ENCODE measurements around the gene C10orf95.

C10orf95 gene

GRCh38 chr10:102450374-102451104, 804 bp downstream of the C10orf95 start:
- H3K4me1 ChIP-seq (ENCODE audit: control extremely low read depth in 1 of 4, control insufficient read depth in 4 of 4, insufficient read depth in 4 of 4, low read length in 3 of 4), result peaks cover 6 to 33% (median 21%) of the 10 kb centered on the region in 4 experiments
- WGBS (ENCODE audit: insufficient coverage), result 0% methylated on average over 78 of the region's 104 CpGs
- no peaks in the 10 kb centered on the region for H3K27me3 ChIP-seq (replicated peaks in 2 of 5; ENCODE audit: control insufficient read depth in 4 of 5, insufficient read depth in 5 of 5, low read length in 4 of 5)
- H3K36me3 ChIP-seq (ENCODE audit: control insufficient read depth in 4 of 4, insufficient read depth in 4 of 4, low read length in 3 of 4), result peaks cover 6 to 19% (median 10%) of the 10 kb centered on the region in 4 experiments
- H3K4me3 ChIP-seq (ENCODE audit: control insufficient read depth in 1 of 7, extremely low read depth in 1 of 7, insufficient read depth in 4 of 7, low read depth in 2 of 7, low read length in 6 of 7), result peak overlapping the region; percentile 75 to 98 (median 87)
- CTCF ChIA-PET, result interaction anchor here (0.6 to 4.3 kb wide), 14 partner anchors 8 to 406 kb away, joined by 3 to 23 read pairs (median 5); partner anchors contain the start of gene FBXL15
- POLR2A ChIA-PET, result interaction anchor here (0.8 to 1.8 kb wide), 10 partner anchors 10 to 134 kb away, joined by 3 to 12 read pairs (median 4); no protein-coding TSS in a partner anchor
- peak overlapping the region; percentile 61 to 83 for H3K27ac ChIP-seq (ENCODE audit: insufficient read depth in 1 of 2, low read depth in 1 of 2, low read length in 2 of 2, poor library complexity in 1 of 2, severe bottlenecking in 2 of 2)
- DNase-seq, result peak; percentile 88 to 94 (median 92)
- no peaks in the 10 kb centered on the region for H3K9me3 ChIP-seq (ENCODE audit: control extremely low read depth in 1 of 5, control insufficient read depth in 4 of 5, insufficient read depth in 2 of 5, low read depth in 1 of 5, low read length in 4 of 5)

- peak overlapping the region; percentile 75 to 98 (median 87) for H3K4me3 ChIP-seq (ENCODE audit: control insufficient read depth in 1 of 7, extremely low read depth in 1 of 7, insufficient read depth in 4 of 7, low read depth in 2 of 7, low read length in 6 of 7)
- ChIA-PET POLR2A (interaction anchor here (0.8 to 1.8 kb wide), 8 partner anchors 10 to 134 kb away, joined by 3 to 12 read pairs (median 4); no protein-coding TSS in a partner anchor), CTCF (interaction anchor here (0.6 to 4.3 kb wide), 10 partner anchors 11 to 406 kb away, joined by 3 to 23 read pairs (median 5); partner anchors contain the start of gene FBXL15)
- H3K9me3 ChIP-seq (ENCODE audit: control extremely low read depth in 1 of 5, control insufficient read depth in 4 of 5, insufficient read depth in 2 of 5, low read depth in 1 of 5, low read length in 4 of 5), result no peaks in the 10 kb centered on the region
- peak overlapping the region; percentile 61 to 83 for H3K27ac ChIP-seq (ENCODE audit: insufficient read depth in 1 of 2, low read depth in 1 of 2, low read length in 2 of 2, poor library complexity in 1 of 2, severe bottlenecking in 2 of 2)
- DNase-seq, result no peak
- WGBS (ENCODE audit: insufficient coverage), result 0% methylated on average over 10 of the region's 11 CpGs
- H3K36me3 ChIP-seq (ENCODE audit: control insufficient read depth in 4 of 4, insufficient read depth in 4 of 4, low read length in 3 of 4), result peaks cover 3 to 14% (median 10%) of the 10 kb centered on the region in 4 experiments
- peaks cover 6 to 33% (median 21%) of the 10 kb centered on the region in 4 experiments for H3K4me1 ChIP-seq (ENCODE audit: control extremely low read depth in 1 of 4, control insufficient read depth in 4 of 4, insufficient read depth in 4 of 4, low read length in 3 of 4)
- H3K27me3 ChIP-seq (replicated peaks in 2 of 5; ENCODE audit: control insufficient read depth in 4 of 5, insufficient read depth in 5 of 5, low read length in 4 of 5), result no peaks in the 10 kb centered on the region
Measured at GRCh38 chr10:102450124-102450373, 1.3 kb downstream of the C10orf95 start.

- Histone ChIP-seq H3K4me3 (ENCODE audit: control insufficient read depth in 1 of 7, extremely low read depth in 1 of 7, insufficient read depth in 4 of 7, low read depth in 2 of 7, low read length in 6 of 7) (peak overlapping the region; percentile 75 to 98 (median 87)), H3K27ac (ENCODE audit: insufficient read depth in 1 of 2, low read depth in 1 of 2, low read length in 2 of 2, poor library complexity in 1 of 2, severe bottlenecking in 2 of 2) (peak overlapping the region; percentile 61 to 83), H3K4me1 (ENCODE audit: control extremely low read depth in 1 of 4, control insufficient read depth in 4 of 4, insufficient read depth in 4 of 4, low read length in 3 of 4) (peaks cover 6 to 33% (median 21%) of the 10 kb centered on the region in 4 experiments), H3K27me3 (replicated peaks in 2 of 5; ENCODE audit: control insufficient read depth in 4 of 5, insufficient read depth in 5 of 5, low read length in 4 of 5) (no peaks in the 10 kb centered on the region), H3K36me3 (ENCODE audit: control insufficient read depth in 4 of 4, insufficient read depth in 4 of 4, low read length in 3 of 4) (peaks cover 3 to 14% (median 9%) of the 10 kb centered on the region in 4 experiments), H3K9me3 (ENCODE audit: control extremely low read depth in 1 of 5, control insufficient read depth in 4 of 5, insufficient read depth in 2 of 5, low read depth in 1 of 5, low read length in 4 of 5) (no peaks in the 10 kb centered on the region)
- peak; percentile 84 to 89 (median 86) for DNase-seq
- CTCF ChIA-PET, result interaction anchor here (1.2 to 4.3 kb wide), 6 partner anchors 11 to 167 kb away, joined by 3 to 23 read pairs (median 17); partner anchors contain the start of gene FBXL15
- POLR2A ChIA-PET, result interaction anchor here (1.2 to 1.8 kb wide), 4 partner anchors 13 to 16 kb away, joined by 3 to 12 read pairs (median 4); no protein-coding TSS in a partner anchor
- 4% methylated on average over 17 of the region's 30 CpGs for WGBS (ENCODE audit: insufficient coverage)
Measured at GRCh38 chr10:102449321-102450123, 1.8 kb downstream of the C10orf95 start.

GRCh38 chr10:102444851-102445250, 6.5 kb downstream of the C10orf95 start:
- ChIA-PET CTCF (no interaction called here), POLR2A (interaction anchor here (0.7 kb wide), 1 partner anchor 771 kb away, joined by 6 read pairs; no protein-coding TSS in a partner anchor)
- no peaks in the 10 kb centered on the region for H3K36me3 ChIP-seq (ENCODE audit: control insufficient read depth in 4 of 4, insufficient read depth in 4 of 4, low read length in 3 of 4)
- no peak for DNase-seq
- H3K9me3 ChIP-seq (ENCODE audit: control extremely low read depth in 1 of 5, control insufficient read depth in 4 of 5, insufficient read depth in 2 of 5, low read depth in 1 of 5, low read length in 4 of 5), result no peaks in the 10 kb centered on the region
- no peak overlapping the region for H3K27ac ChIP-seq (ENCODE audit: insufficient read depth in 1 of 2, low read depth in 1 of 2, low read length in 2 of 2, poor library complexity in 1 of 2, severe bottlenecking in 2 of 2)
- H3K4me3 ChIP-seq (ENCODE audit: control insufficient read depth in 1 of 7, extremely low read depth in 1 of 7, insufficient read depth in 4 of 7, low read depth in 2 of 7, low read length in 6 of 7), result no peak overlapping the region
- no CpG with 5 or more reads among the region's 2 CpGs for WGBS (ENCODE audit: insufficient coverage)
- H3K27me3 ChIP-seq (replicated peaks in 2 of 5; ENCODE audit: control insufficient read depth in 4 of 5, insufficient read depth in 5 of 5, low read length in 4 of 5), result no peaks in the 10 kb centered on the region
- peaks cover 0 to 5% (median 5%) of the 10 kb centered on the region in 4 experiments for H3K4me1 ChIP-seq (ENCODE audit: control extremely low read depth in 1 of 4, control insufficient read depth in 4 of 4, insufficient read depth in 4 of 4, low read length in 3 of 4)

- Histone ChIP-seq H3K36me3 (ENCODE audit: control insufficient read depth in 4 of 4, insufficient read depth in 4 of 4, low read length in 3 of 4) (peaks cover 0 to 7% (median 0%) of the 10 kb centered on the region in 4 experiments), H3K27me3 (replicated peaks in 2 of 5; ENCODE audit: control insufficient read depth in 4 of 5, insufficient read depth in 5 of 5, low read length in 4 of 5) (no peaks in the 10 kb centered on the region), H3K4me1 (ENCODE audit: control extremely low read depth in 1 of 4, control insufficient read depth in 4 of 4, insufficient read depth in 4 of 4, low read length in 3 of 4) (peaks cover 7 to 48% (median 45%) of the 10 kb centered on the region in 4 experiments), H3K27ac (ENCODE audit: insufficient read depth in 1 of 2, low read depth in 1 of 2, low read length in 2 of 2, poor library complexity in 1 of 2, severe bottlenecking in 2 of 2) (peak overlapping the region; percentile 25 to 66), H3K9me3 (ENCODE audit: control extremely low read depth in 1 of 5, control insufficient read depth in 4 of 5, insufficient read depth in 2 of 5, low read depth in 1 of 5, low read length in 4 of 5) (no peaks in the 10 kb centered on the region), H3K4me3 (ENCODE audit: control insufficient read depth in 1 of 7, extremely low read depth in 1 of 7, insufficient read depth in 4 of 7, low read depth in 2 of 7, low read length in 6 of 7) (peak overlapping the region in 3 of 7 experiments; percentile 28 to 46 (median 34))
- ChIA-PET POLR2A (no interaction called here), CTCF (interaction anchor here (1.5 to 8.3 kb wide), 2 partner anchors 11 to 15 kb away, joined by 4 to 71 read pairs; partner anchors contain the start of gene FBXL15)
- 11% methylated on average over 1 of the region's 1 CpG for WGBS (ENCODE audit: insufficient coverage)
- peak in 2 of 3 donors; percentile 54 to 61 for DNase-seq
Measured at GRCh38 chr10:102438374-102438773, 13.0 kb downstream of the C10orf95 start.

GRCh38 chr10:102437515-102437914, 13.8 kb downstream of the C10orf95 start:
- H3K27me3 ChIP-seq (replicated peaks in 2 of 5; ENCODE audit: control insufficient read depth in 4 of 5, insufficient read depth in 5 of 5, low read length in 4 of 5), result no peaks in the 10 kb centered on the region
- ChIA-PET CTCF (interaction anchor here (1.5 to 8.3 kb wide), 3 partner anchors 12 to 14 kb away, joined by 4 to 71 read pairs (median 23); partner anchors contain the start of genes C10orf95 and FBXL15), POLR2A (no interaction called here)
- 85% methylated on average over 2 of the region's 3 CpGs for whole genome bisulfite sequencing (ENCODE audit: insufficient coverage)
- peaks cover 7 to 53% (median 49%) of the 10 kb centered on the region in 4 experiments for H3K4me1 ChIP-seq (ENCODE audit: control extremely low read depth in 1 of 4, control insufficient read depth in 4 of 4, insufficient read depth in 4 of 4, low read length in 3 of 4)
- peaks cover 0 to 7% (median 0%) of the 10 kb centered on the region in 4 experiments for H3K36me3 ChIP-seq (ENCODE audit: control insufficient read depth in 4 of 4, insufficient read depth in 4 of 4, low read length in 3 of 4)
- H3K27ac ChIP-seq (ENCODE audit: insufficient read depth in 1 of 2, low read depth in 1 of 2, low read length in 2 of 2, poor library complexity in 1 of 2, severe bottlenecking in 2 of 2), result no peak overlapping the region
- H3K9me3 ChIP-seq (ENCODE audit: control extremely low read depth in 1 of 5, control insufficient read depth in 4 of 5, insufficient read depth in 2 of 5, low read depth in 1 of 5, low read length in 4 of 5), result no peaks in the 10 kb centered on the region
- H3K4me3 ChIP-seq (ENCODE audit: control insufficient read depth in 1 of 7, extremely low read depth in 1 of 7, insufficient read depth in 4 of 7, low read depth in 2 of 7, low read length in 6 of 7), result peak overlapping the region in 1 of 7 experiments; percentile 15
- DNase-seq, result no peak

Measured in common myeloid progenitor, CD34-positive (primary cell).